WTC11 (cell line): Measurements from ENCODE around the gene CENPN.

Experiments
- ATF2 ChIP-seq: sonication (generic); formaldehyde crosslinking; IDR thresholded peaks from 2 replicates; pipeline ENCODE4 v1.8.1; 2022; ENCODE audit warnings: low read depth, missing genetic modification reagents, borderline replicate concordance
- ATF3 ChIP-seq: sonication (generic); formaldehyde crosslinking; conservative IDR thresholded peaks from 2 replicates; pipeline ENCODE4 v1.8.1; 2022; ENCODE audit warnings: mild to moderate bottlenecking, missing genetic modification reagents
- CTCF ChIP-seq: fragments of 200-600 bp; IDR thresholded peaks from 2 replicates; pipeline ENCODE4 v1.8.0; 2022; ENCODE audit warnings: antibody characterized with exemption
- ESRRA ChIP-seq: sonication (generic); formaldehyde crosslinking; IDR thresholded peaks from 2 replicates; pipeline ENCODE4 v1.8.1; 2022; ENCODE audit warnings: mild to moderate bottlenecking, missing genetic modification reagents, borderline replicate concordance
- MAX ChIP-seq: sonication (generic); formaldehyde crosslinking; IDR thresholded peaks from 2 replicates; pipeline ENCODE4 v1.8.0; 2022; ENCODE audit warnings: mild to moderate bottlenecking, missing genetic modification reagents
- NFYB ChIP-seq: sonication (generic); formaldehyde crosslinking; conservative IDR thresholded peaks from 2 replicates; pipeline ENCODE4 v1.8.0; 2022; ENCODE audit warnings: low read depth, missing genetic modification reagents
- SMAD4 ChIP-seq: sonication (generic); formaldehyde crosslinking; IDR thresholded peaks from 2 replicates; pipeline ENCODE4 v1.8.0; 2022; ENCODE audit warnings: mild to moderate bottlenecking, missing genetic modification reagents
- SP1 ChIP-seq: sonication (generic); formaldehyde crosslinking; conservative IDR thresholded peaks from 2 replicates; pipeline ENCODE4 v1.8.1; 2022; ENCODE audit warnings: missing genetic modification reagents
- ZNF396 ChIP-seq: fragments of 250-450 bp; sonication (Bioruptor Pico); IDR thresholded peaks from 2 replicates; pipeline ENCODE4 v1.8.0; 2021; ENCODE audit warnings: mild to moderate bottlenecking, moderate library complexity, borderline replicate concordance
- TF ChIP-seq, protein P1 (sequence below): fragments of 250-450 bp; sonication (Bioruptor Pico); conservative IDR thresholded peaks from 2 replicates; pipeline ENCODE4 v1.9.0; 2021; ENCODE audit warnings: mild to moderate bottlenecking
- TF ChIP-seq, protein P2 (sequence below): sonication (generic); formaldehyde crosslinking; IDR thresholded peaks from 2 replicates; pipeline ENCODE4 v1.8.1; 2023; ENCODE audit warnings: mild to moderate bottlenecking, missing genetic modification reagents, moderate library complexity
- TF ChIP-seq, protein P3 (sequence below): sonication (generic); formaldehyde crosslinking; IDR thresholded peaks from 2 replicates; pipeline ENCODE4 v1.8.0; 2023; ENCODE audit warnings: missing genetic modification reagents, mild to moderate bottlenecking, borderline replicate concordance
- TF ChIP-seq, protein P4 (sequence below): sonication (generic); formaldehyde crosslinking; IDR thresholded peaks from 2 replicates; pipeline ENCODE4 v1.8.1; 2022; ENCODE audit warnings: low read depth, mild to moderate bottlenecking, moderate library complexity, missing genetic modification reagents, borderline replicate concordance

DNA sequence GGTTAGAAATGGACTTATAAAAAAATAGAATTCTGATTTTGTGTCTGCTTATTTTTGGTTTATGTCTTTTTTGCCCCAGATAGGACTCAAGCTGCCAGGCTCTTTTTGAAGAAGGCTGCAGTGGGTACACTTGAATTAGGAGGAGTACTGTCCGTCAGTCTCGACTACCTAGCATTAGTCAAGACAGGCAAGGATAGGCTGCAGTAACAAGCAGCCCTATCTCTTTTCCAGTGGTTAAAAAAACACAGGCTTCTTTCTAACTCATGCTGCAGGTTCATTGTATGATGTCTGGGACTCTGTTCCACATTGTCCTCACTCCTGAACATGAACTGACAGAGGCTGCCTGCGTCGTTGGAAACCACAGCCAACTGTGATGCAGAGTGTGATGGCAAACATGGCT, 62.0 kb downstream of the CENPN start:
- TF ChIP-seq ZNF396 (CRISPR knock-in tag) (no peak), MAX (CRISPR knock-in tag) (no peak), CTCF (no peak), SMAD4 (CRISPR knock-in tag) (no peak), ATF2 (CRISPR knock-in tag) (no peak), ATF3 (no peak), ESRRA (CRISPR knock-in tag) (no peak), SP1 (CRISPR knock-in tag) (no peak), NFYB (no peak)
- TF ChIP-seq, protein P1, sequence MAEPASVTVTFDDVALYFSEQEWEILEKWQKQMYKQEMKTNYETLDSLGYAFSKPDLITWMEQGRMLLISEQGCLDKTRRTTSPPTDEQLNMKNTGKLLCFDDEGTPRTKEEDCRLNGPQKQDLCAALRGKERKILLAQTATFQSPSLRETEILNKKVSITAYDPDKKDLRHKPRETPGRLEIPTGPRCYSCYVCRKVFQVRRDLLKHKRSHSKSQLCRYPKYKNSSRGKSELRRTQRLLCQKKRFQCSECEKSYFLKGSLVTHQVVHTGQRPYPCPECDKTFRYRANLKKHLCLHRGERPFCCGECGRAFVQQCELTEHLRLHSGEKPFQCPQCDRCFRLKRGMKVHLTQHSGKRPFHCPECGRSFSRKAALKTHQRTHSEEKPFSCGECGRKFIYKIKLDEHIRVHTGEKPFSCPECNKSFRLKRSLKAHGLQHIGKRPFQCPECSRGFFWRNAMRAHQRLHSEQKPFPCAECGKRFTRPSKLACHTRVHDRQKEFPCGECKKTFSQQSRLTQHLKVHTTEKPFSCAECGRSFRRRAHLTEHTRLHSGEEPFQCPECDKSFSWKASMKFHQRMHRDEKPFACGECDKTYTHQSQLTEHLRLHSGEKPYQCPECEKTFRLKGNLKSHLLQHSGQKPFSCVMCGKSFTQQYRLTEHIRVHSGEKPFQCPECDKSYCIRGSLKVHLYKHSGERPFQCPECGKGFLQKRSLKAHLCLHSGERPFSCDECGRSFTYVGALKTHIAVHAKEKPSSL, result no peak
- TF ChIP-seq, protein P2, sequence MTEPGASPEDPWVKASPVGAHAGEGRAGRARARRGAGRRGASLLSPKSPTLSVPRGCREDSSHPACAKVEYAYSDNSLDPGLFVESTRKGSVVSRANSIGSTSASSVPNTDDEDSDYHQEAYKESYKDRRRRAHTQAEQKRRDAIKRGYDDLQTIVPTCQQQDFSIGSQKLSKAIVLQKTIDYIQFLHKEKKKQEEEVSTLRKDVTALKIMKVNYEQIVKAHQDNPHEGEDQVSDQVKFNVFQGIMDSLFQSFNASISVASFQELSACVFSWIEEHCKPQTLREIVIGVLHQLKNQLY (CRISPR knock-in tag), result no peak
- TF ChIP-seq, protein P3, sequence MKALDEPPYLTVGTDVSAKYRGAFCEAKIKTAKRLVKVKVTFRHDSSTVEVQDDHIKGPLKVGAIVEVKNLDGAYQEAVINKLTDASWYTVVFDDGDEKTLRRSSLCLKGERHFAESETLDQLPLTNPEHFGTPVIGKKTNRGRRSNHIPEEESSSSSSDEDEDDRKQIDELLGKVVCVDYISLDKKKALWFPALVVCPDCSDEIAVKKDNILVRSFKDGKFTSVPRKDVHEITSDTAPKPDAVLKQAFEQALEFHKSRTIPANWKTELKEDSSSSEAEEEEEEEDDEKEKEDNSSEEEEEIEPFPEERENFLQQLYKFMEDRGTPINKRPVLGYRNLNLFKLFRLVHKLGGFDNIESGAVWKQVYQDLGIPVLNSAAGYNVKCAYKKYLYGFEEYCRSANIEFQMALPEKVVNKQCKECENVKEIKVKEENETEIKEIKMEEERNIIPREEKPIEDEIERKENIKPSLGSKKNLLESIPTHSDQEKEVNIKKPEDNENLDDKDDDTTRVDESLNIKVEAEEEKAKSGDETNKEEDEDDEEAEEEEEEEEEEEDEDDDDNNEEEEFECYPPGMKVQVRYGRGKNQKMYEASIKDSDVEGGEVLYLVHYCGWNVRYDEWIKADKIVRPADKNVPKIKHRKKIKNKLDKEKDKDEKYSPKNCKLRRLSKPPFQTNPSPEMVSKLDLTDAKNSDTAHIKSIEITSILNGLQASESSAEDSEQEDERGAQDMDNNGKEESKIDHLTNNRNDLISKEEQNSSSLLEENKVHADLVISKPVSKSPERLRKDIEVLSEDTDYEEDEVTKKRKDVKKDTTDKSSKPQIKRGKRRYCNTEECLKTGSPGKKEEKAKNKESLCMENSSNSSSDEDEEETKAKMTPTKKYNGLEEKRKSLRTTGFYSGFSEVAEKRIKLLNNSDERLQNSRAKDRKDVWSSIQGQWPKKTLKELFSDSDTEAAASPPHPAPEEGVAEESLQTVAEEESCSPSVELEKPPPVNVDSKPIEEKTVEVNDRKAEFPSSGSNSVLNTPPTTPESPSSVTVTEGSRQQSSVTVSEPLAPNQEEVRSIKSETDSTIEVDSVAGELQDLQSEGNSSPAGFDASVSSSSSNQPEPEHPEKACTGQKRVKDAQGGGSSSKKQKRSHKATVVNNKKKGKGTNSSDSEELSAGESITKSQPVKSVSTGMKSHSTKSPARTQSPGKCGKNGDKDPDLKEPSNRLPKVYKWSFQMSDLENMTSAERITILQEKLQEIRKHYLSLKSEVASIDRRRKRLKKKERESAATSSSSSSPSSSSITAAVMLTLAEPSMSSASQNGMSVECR (CRISPR knock-in tag), result no peak
- TF ChIP-seq, protein P4, sequence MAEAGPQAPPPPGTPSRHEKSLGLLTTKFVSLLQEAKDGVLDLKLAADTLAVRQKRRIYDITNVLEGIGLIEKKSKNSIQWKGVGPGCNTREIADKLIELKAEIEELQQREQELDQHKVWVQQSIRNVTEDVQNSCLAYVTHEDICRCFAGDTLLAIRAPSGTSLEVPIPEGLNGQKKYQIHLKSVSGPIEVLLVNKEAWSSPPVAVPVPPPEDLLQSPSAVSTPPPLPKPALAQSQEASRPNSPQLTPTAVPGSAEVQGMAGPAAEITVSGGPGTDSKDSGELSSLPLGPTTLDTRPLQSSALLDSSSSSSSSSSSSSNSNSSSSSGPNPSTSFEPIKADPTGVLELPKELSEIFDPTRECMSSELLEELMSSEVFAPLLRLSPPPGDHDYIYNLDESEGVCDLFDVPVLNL (CRISPR knock-in tag), result no peak
